ENCODE data around the gene ARMCX4.
"Not testable (repeated sequence)": the region's sequence is repeated elsewhere in the genome, so short reads cannot be mapped to it uniquely, and the experiment has no call there.

The ARMCX4 gene

DNA sequence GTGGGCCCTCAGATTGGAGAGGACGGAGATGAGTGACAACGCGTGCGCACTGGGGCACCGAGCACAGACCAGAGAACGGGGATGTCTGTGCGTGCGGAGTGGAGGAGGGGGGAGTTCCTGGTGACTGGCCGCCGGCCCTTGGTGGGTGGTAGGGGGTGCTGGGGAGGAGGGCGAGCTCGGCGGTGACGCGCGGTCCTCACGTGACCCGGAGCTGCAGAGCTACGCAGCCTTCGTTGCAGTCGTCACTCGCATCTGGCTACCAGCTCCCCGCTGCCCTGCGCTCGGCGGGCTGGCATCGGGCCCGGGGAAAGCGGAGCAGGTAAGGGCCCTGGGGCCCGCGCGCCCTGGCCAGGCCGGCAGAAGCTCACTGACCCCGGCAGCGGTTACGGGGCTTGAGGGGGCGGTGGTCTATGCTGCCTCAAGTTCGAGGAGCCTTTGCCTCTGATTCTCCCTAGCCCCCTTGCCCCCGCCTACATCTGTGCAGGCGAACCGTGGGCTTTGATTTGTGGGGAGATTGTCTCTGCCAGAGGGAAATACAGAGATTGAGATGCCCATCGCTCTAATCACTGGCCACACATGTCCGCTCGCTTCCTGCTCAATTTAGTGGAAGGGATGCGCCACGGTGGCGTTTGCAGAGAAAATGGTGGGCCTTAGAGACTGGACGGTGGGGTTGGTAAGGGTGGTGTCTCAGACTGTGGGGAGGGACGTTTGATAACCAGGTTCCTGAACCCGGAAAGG is at the start of gene ARMCX4:
ARMCX4 (plus strand) TSS at position 245 of the 738 bp plus-strand sequence. CDS start 3,134 bp downstream, outside the sequence.
- DNase-seq (ENCODE audit: low spot score) = no peak

DNA sequence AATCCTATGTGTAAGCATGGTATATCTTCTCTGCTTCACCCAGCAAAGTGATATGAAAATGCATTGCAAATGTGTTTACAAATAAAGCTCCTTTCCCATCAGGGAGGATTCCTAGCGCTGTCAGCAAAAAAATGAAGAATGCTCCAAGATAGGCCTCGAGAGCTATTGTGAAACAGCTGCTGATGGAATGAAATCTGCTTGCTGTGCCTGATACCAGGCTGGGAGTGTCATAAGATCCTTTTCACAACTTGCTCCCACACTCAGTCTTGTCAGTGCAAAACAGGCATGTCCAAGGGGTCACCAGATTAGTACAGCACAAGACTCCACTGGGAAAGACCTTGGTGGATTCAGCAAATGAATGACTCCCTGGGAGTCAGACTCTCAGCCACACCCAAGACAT is 43.2 kb upstream of the ARMCX4 start:
- DNase-seq (ENCODE audit: low spot score) = no peak

DNA sequence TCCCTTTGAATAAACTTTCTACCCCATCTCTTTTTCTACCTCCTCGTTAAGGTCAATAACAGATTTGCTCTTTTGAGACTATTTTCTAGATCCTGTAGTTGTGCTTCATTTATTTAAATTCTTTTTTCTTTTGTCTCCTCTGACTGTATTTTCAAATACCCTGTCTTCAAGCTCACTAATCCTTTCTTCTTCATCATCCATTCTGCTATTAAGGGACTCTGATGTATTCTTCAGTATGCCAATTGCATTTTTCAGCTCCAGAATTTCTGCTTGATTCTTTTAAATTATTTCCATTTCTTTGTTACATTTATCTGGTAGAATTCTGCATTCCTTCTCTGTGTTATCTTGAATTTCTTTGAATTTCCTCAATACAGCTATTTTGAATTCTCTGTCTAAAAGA is 36.0 kb upstream of the ARMCX4 start:
- no peak for DNase-seq (ENCODE audit: low spot score)

DNA sequence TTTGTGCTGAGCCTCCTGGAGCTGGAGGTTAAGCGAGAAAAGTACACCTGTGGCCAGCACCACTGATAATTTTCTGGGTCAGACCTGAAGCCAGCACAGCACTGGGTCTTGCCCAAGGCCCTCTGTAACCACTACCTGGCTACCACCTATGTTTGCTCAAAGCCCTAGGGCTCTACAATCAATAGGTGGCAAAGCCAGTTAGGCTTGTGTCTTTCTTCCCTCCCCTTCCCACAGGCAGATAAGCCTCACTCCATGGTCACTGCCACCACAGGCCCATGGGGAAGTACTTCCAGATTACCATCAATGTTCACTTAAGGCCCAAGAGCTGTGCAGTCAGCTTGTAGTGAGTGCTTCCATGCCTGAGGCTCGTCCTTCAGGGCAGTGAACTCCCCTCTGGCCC is 35.2 kb upstream of the ARMCX4 start:
- no peak for DNase-seq (ENCODE audit: low spot score)

DNA sequence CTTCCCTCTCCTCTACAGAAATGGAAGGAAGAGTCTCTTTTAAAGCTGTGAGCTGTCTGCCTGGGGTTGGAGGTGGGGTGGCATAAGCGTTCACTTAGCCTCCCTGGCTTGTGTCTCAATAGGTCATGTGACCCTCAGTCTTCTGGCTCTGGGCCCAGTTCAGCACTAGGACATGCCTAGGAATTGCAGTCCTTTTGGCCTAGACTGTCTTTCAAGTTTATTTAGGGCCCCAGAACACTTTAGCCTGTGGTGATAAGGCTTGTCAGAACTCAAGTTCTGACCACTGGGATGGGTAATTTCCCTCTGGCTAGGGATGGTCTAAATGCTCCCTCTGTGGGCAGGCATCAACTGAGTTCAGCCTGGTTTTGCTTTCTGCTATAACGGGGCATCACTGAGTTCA is 34.3 kb upstream of the ARMCX4 start:
- no peak for DNase-seq (ENCODE audit: low spot score)

DNA sequence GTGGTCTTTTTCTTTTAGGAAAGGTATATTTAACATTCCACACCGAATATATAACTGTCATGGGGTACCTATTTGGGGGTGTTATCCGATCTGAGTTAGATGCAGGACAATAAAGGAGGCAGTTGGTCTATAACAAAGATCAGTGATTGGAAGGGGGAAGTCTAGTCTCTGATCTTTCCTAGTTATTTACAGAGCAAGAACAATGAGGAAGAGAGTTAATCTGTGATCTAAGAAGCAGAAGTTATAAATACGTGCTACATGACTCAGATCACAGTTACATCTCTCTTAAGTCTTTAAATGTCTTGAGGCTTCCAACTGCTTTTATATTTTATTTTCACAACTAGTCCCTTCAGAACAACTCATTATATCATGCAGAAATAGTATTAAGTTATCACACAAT is 33.2 kb upstream of the ARMCX4 start:
- no peak for DNase-seq (ENCODE audit: low spot score)

DNA sequence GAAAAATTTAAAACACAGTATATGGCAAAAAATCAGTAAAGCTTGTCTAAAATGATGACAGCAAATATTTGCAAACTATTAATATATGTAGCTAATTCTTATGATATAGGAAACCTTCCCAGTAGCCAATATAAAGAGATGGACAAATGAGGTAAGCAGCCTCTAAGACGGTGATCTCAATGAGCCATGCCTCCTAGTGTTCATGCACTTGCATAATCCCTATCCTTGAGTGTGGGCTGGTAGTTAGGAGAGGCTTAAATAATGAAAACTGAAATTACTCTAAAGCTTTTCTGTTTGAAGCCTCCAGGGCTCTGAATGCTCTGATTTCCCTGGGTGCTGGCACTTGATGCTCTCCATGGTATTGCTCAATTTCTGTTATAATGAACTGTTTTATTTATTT is 24.6 kb upstream of the ARMCX4 start:
- no peak for DNase-seq (ENCODE audit: low spot score)

DNA sequence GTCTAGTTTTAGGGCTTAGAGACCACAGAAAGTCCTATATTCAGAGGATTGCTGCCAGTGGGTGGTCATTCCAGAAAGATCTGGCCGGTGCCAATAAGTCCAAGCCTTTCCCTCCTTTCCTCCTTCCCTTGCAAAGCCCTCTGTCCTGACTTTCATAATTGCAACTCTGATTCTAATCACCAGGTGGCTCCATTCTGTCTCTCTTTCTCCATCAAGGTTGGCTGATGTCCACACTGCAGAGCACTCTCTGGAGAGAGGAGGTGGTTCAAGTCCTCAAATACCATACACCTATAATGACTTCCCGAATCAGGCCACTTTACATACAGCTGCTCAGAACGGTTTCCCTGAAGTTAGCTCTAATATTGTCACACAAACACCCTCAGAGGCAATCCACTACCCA is 22.4 kb upstream of the ARMCX4 start:
- no peak for DNase-seq (ENCODE audit: low spot score)

DNA sequence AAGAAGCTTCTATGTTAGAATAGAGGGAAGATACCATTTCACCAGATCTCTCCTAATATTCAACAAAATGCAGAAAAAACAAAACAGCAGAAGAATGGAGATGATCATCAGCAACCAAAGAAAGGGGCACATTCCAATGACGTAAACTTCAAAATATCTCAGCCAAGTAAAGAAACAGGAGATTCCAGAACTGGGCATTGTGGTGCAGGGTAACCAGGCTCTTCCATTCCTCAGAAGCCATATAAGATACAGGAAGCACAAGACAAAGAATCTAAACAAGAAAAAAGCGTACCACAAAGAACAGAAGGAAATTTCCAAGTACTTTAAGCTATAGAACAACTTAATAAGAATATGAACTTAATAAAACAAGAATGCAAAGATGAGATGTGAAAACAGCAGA is 6.9 kb upstream of the ARMCX4 start:
- no peak for DNase-seq (ENCODE audit: low spot score)

DNA sequence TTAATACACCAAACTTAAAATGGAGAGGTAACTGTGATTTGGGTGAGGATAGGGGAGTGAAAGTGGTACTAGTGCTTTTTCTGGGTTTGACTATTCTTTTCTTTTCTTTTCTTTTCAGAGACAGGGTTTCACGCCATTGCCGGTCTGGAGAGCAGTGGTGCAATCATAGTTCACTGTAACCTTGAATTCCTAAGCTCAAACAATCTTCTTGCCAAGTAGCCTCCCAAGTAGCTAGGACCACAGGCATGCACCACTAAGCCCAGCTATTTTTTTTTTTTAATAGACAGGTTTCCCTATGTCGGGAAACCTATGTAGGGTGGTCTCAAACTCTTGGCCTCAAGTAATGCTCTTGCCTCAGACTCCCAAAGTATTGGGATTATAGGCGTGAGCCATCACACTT is 3.0 kb upstream of the ARMCX4 start:
- DNase-seq (ENCODE audit: low spot score) = no peak

DNA sequence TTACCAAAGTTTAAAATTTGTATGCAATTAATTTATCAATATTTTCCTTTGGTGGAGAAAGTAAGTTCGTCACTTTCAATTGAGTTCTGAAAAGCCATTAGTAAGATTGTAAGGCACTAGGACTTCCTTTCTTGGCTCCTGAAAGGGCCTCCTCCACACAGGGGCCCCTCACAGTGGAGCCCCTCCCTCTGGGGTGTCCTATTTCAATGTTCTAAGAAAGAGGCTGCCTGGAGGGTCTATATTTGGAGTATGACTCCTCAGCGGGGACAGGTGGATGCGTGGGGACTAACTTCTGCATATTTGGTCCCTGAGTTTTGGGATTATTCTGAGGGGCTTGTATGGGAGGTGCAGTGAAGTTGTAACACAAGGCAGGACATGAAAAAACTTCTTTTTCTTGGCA is 1.6 kb upstream of the ARMCX4 start:
- no peak for DNase-seq (ENCODE audit: low spot score)

DNA sequence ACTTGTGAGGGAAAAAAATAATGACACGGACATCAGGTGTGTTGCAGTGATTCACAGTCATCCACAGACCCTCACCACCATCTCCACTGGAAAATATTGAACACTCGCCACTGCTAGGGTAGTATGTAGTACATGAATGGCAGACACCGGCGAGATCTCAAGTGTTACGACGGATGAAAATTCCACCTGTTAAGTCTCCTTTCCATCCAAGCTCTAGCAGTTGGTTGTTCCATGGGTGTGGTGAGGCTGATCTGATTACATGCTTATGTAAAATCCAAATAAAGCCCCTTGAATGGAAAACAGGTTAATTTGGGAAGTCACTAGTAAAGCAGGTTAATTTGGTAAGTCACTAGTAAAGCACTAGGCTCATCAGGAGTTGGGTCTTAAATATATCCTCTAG is 1.1 kb upstream of the ARMCX4 start:
- DNase-seq (ENCODE audit: low spot score) = no peak

DNA sequence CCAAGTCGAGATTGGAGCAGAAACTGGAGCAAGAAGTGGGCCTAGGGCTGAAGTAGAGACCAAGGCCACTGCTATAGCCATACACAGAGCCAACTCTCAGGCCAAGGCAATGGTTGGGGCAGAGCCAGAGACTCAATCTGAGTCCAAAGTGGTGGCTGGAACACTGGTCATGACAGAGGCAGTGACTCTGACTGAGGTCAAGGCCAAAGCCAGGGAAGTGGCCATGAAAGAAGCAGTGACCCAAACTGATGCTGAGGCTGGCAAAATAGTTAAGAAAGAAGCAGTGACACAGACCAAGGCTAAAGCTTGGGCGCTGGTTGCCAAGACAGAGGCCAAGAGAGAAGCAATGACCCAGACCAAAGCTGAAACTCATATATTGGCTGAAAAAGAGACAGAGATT is 3.5 kb downstream of the ARMCX4 start:
- DNase-seq (ENCODE audit: low spot score) = no peak

DNA sequence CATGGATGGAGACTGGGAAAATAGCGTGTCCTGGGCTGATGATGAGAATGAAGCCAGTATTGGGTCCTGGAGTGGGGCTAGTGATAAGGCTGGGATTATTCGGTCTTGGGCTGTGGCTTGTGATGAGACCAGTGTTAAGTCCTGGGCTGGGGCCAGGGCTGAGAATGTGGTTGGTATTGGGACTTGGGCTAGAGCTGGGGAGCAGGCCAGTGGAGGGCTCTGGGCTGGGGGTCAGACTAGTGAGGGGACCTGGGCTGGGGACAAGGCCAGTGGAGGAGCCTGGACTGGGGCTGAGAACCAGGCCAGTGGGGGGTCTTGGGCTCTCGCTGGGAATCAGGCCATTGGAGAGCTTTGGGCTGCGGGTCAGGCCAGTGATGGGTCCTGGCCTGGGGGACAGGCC is 6.7 kb downstream of the ARMCX4 start:
- DNase-seq (ENCODE audit: low spot score) = no peak

DNA sequence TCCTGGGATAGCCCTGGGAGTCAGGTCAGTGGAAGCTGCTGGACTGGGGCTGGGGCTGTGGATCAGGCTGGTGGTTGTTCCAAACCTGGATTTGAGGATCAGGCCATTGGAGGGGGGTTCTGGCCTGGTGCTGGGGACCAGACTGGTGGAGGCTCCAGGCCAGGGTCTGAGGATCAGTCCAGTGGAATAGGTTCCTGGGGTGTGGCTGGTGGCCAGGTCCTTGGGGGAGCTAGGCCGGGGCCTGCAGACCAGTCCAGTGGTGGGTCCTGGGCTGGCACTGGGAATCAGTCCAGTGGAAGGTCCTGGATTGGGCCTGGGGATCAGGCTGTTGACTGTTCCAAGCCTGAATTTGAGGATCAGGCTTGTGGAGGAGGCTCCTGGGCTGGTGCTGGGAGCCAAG is 8.0 kb downstream of the ARMCX4 start:
- no peak for DNase-seq (ENCODE audit: low spot score)

DNA sequence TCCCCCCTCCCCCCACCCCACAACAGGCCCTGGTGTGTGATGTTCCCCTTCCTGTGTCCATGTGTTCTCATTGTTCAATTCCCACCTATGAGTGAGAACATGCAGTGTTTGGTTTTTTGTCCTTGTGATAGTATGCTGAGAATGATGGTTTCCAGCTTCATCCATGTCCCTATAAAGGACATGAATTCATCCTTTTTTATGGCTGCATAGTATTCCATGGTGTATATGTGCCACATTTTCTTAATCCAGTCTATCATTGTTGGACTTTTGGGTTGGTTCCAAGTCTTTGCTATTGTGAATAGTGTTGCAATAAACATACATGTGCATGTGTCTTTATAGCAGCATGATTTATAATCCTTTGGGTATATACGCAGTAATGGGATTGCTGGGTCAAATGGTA is 17.7 kb downstream of the ARMCX4 start:
- DNase-seq (ENCODE audit: low spot score) = not testable (repeated sequence)

DNA sequence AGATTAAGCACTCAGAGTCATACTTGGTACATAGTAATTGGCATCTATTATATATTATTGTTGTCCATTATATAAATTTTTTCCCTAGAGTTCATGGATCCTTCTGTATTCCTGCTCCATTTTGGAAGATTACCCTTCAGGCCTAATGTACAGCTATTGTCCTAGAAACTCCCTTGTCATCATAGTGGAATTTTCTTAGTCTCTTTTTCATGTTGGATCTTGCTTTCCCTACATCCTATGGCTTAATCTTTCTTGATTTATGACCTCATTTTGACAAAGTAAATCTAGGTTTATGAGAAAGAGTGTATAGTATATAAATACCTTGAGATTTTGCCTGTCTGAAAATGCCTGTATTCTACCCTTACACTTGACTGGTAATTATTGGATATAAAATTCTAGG is 22.1 kb downstream of the ARMCX4 start:
- DNase-seq (ENCODE audit: low spot score) = no peak

DNA sequence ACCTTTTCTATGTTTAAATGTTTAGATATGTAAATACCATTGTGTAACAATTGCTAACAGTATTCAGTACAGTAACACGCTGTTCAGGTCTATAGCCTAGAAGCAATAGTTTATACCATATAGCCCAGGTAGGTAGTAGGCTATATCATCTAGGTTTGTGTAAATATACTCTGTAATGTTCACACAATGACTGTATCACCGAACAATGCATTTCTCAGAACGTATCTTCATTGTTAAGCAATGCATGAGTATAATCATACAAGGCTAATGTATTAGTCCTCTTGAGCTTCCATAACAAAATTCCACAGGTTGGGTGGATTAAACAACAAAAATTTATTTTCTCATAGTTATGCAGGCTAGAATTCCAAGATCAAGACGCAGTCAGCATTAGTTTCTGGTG is 22.7 kb downstream of the ARMCX4 start:
- no peak for DNase-seq (ENCODE audit: low spot score)

DNA sequence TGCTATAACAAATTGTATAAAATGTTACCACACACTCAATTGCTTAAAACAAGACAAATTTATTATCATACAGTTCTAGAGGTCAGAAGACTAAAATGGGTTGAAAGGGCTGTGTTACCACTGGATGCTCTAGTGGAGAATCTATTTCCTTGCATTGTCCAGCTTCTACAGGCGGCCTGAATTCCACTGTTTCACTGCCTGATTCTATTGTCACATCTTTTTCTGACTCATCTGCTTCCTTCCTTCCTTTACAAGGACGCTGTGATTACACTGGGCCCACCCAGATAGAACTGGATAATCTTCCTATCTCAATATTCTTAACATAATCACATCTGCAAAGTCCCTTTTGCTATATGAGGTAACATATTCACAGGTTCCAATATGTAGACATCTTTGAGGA is 45.7 kb downstream of the ARMCX4 start:
- DNase-seq (ENCODE audit: low spot score) = no peak
